PC-9 (cell line): Measurements from ENCODE around the gene ROR2. TPM values are rescaled to one million over a fixed set of nuclear protein-coding genes. Genes with fewer than 3 reads are reported as not detected.

Source experiments
- BruUV-seq: library from RNA; stranded (reverse); fragments of 400-500 nt; replicated peaks from 2 replicates; lab custom pipeline; 2021; lab: Mats Ljungman, UMichigan
- CTCF ChIA-PET: fragments of 300-600 bp; sonication (Branson Sonifier 250); formaldehyde crosslinking; loops from one replicate; lab custom pipeline; 2022; ENCODE audit warnings: antibody characterized with exemption; lab: Charles Lee
- POLR2A ChIA-PET: fragments of 300-600 bp; sonication (Branson Sonifier 250); formaldehyde crosslinking; loops from one replicate; lab custom pipeline; 2022; ENCODE audit warnings: antibody characterized with exemption; ENCODE audit not compliant: unreplicated experiment; lab: Charles Lee
- DNase-seq, 2 experiments: peaks; one replicate each; pipeline versions ENCODE4 v3.0.0 to v3.0.0-alpha.2; 2015 to 2022; ENCODE audit warnings: mixed read lengths in 1 of 2
- H2AFZ ChIP-seq: fragments of 200-600 bp; sonication (generic); 2 replicates; pipeline ENCODE4 v1.8.1; 2017; ENCODE audit warnings: antibody characterized with exemption
- H3F3A ChIP-seq: fragments of 200-600 bp; sonication (generic); 2 replicates; pipeline ENCODE4 v1.8.1; 2017; ENCODE audit warnings: antibody characterized with exemption, mild to moderate bottlenecking, low read depth; ENCODE audit not compliant: insufficient read depth
- H3K27ac ChIP-seq: fragments of 200-600 bp; sonication (generic); 2 replicates; pipeline ENCODE4 v1.6.1; 2016; ENCODE audit warnings: mixed run types
- H3K27me3 ChIP-seq: fragments of 200-600 bp; sonication (generic); 2 replicates; pipeline ENCODE4 v1.6.1; 2016; ENCODE audit warnings: low read depth, mixed run types; ENCODE audit not compliant: insufficient read depth
- H3K36me3 ChIP-seq: fragments of 200-600 bp; sonication (generic); 2 replicates; pipeline ENCODE4 v1.6.1; 2016; ENCODE audit warnings: low read depth, mixed run types
- H3K4me1 ChIP-seq: fragments of 200-600 bp; sonication (generic); replicated peaks from 2 replicates; pipeline ENCODE4 v1.6.1; 2016; ENCODE audit warnings: mixed run types; ENCODE audit not compliant: insufficient read depth
- H3K4me2 ChIP-seq: fragments of 200-600 bp; sonication (generic); 2 replicates; pipeline ENCODE4 v1.6.1; 2017; ENCODE audit warnings: mixed run types
- H3K4me3 ChIP-seq: fragments of 200-600 bp; sonication (generic); 2 replicates; pipeline ENCODE4 v1.6.1; 2016; ENCODE audit warnings: mixed run types
- H3K79me2 ChIP-seq: fragments of 200-600 bp; sonication (generic); 2 replicates; pipeline ENCODE4 v1.6.1; 2017; ENCODE audit warnings: low read depth, mixed run types
- H3K9me2 ChIP-seq: fragments of 200-600 bp; sonication (generic); 2 replicates; pipeline ENCODE4 v1.8.1; 2017; ENCODE audit warnings: mild to moderate bottlenecking; ENCODE audit not compliant: insufficient read depth
- H3K9me3 ChIP-seq: fragments of 200-600 bp; sonication (generic); 2 replicates; pipeline ENCODE4 v1.8.1; 2016; ENCODE audit warnings: low read depth; ENCODE audit not compliant: insufficient read depth
- H4K20me1 ChIP-seq: fragments of 200-600 bp; sonication (generic); 2 replicates; pipeline ENCODE4 v1.8.1; 2017; ENCODE audit not compliant: insufficient read depth
- CTCF ChIP-seq: fragments of 200-600 bp; sonication (generic); conservative IDR thresholded peaks from 2 replicates; pipeline ENCODE4 v1.6.1; 2017; ENCODE audit warnings: mixed run types, antibody characterized with exemption, mild to moderate bottlenecking, moderate library complexity
- EZH2 ChIP-seq: fragments of 200-600 bp; sonication (generic); IDR thresholded peaks from 2 replicates; pipeline ENCODE4 v1.8.0; 2017; ENCODE audit warnings: antibody characterized with exemption, low read depth
- intact Hi-C: fragments of 100-400 bp; cut with micrococcal nuclease; formaldehyde crosslinking; loops from one replicate; pipeline ENCODE4 v1.10.0; 2022; ENCODE audit not compliant: unreplicated experiment
- total RNA-seq: library from RNA; stranded (reverse); gene quantifications from 2 replicates; pipeline ENCODE4 v1.2.3, GENCODE V29; 2021

Gene ROR2
- total RNA-seq, 1 experiment from 2014 or later: not detected

- Histone ChIP-seq H3K27me3 (no peaks in the 10 kb centered on the region), H3K9me2 (no peaks in the 10 kb centered on the region), H4K20me1 (no peaks in the 10 kb centered on the region), H3K4me2 (no peak overlapping the region), H3K79me2 (no peaks in the 10 kb centered on the region), H2AFZ (no peak overlapping the region), H3K4me3 (no peak overlapping the region), H3K36me3 (no peaks in the 10 kb centered on the region), H3K4me1 (no peaks in the 10 kb centered on the region), H3K27ac (no peak overlapping the region), H3F3A (no peaks in the 10 kb centered on the region), H3K9me3 (no peaks in the 10 kb centered on the region)
- no peak for TF ChIP-seq EZH2
- TF ChIP-seq CTCF: peak; percentile 74
- peak; percentile 51 to 64 for DNase-seq
- intact Hi-C loops: loop anchor here (1.0 to 5.0 kb wide), 5 partner anchors 244 to 1534 kb away; no protein-coding TSS in a partner anchor
- POLR2A ChIA-PET: no interaction called here
- CTCF ChIA-PET: interaction anchor here (0.6 to 1.2 kb wide), 3 partner anchors 49 to 761 kb away, joined by 3 to 5 read pairs (median 3); no protein-coding TSS in a partner anchor
- BruUV-seq: no TSS peak
These were observed 274.0 kb downstream of the ROR2 start for GRCh38 chr9:91676046-91676445.

GRCh38 chr9:91664663-91665062 lies 285.4 kb downstream of the ROR2 start:
- TF ChIP-seq CTCF (no peak), EZH2 (no peak)
- no peak for DNase-seq

GRCh38 chr9:91663858-91664257 lies 286.2 kb downstream of the ROR2 start:
- Histone ChIP-seq H2AFZ (no peak overlapping the region), H3K27ac (no peak overlapping the region), H4K20me1 (no peaks in the 10 kb centered on the region), H3F3A (no peaks in the 10 kb centered on the region), H3K4me2 (no peak overlapping the region), H3K36me3 (no peaks in the 10 kb centered on the region), H3K9me2 (no peaks in the 10 kb centered on the region), H3K27me3 (no peaks in the 10 kb centered on the region), H3K9me3 (no peaks in the 10 kb centered on the region), H3K4me1 (no peaks in the 10 kb centered on the region), H3K4me3 (no peak overlapping the region), H3K79me2 (no peaks in the 10 kb centered on the region)
- no peak for DNase-seq
- CTCF ChIA-PET: no interaction called here
- no TSS peak for BruUV-seq
- intact Hi-C loops: no loop called here
- POLR2A ChIA-PET: no interaction called here
- TF ChIP-seq CTCF (no peak), EZH2 (no peak)

More at GRCh38 chr9:91664663-91665062, 285.4 kb downstream of the ROR2 start:
- H3K79me2 ChIP-seq: no peaks in the 10 kb centered on the region
- BruUV-seq: no TSS peak
- H3K4me1 ChIP-seq: no peaks in the 10 kb centered on the region
- no peaks in the 10 kb centered on the region for H3K9me2 ChIP-seq
- intact Hi-C loops: no loop called here
- no peak overlapping the region for H3K4me2 ChIP-seq
- CTCF ChIA-PET: no interaction called here
- H3F3A ChIP-seq: no peaks in the 10 kb centered on the region
- H3K27ac ChIP-seq: no peak overlapping the region
- no peak overlapping the region for H3K4me3 ChIP-seq
- H2AFZ ChIP-seq: no peak overlapping the region
- no peaks in the 10 kb centered on the region for H3K27me3 ChIP-seq
- no peaks in the 10 kb centered on the region for H3K9me3 ChIP-seq
- H3K36me3 ChIP-seq: no peaks in the 10 kb centered on the region
- POLR2A ChIA-PET: no interaction called here
- H4K20me1 ChIP-seq: no peaks in the 10 kb centered on the region
